HL-60/S4 treated with retinoic acid at 250 ng/mL for 4 days and 3 days (cell line): Measurements from ENCODE around the gene HCK.
"Not testable (repeated sequence)": the region's sequence is repeated elsewhere in the genome, so short reads cannot be mapped to it uniquely, and the experiment has no call there.

Experiments used
- in situ Hi-C: fragments of 300-500 bp; cut with MboI; formaldehyde crosslinking; loops from 2 replicates; pipeline ENCODE4 v1.7.0; 2022; ENCODE audit warnings: low sequenced_read_pairs

HCK gene

GRCh38 chr20:32089637-32090362 is 37.8 kb downstream of the HCK start:
- in situ Hi-C loops = loop anchor here (10.0 kb wide), 2 partner anchors 225 to 255 kb away; no protein-coding TSS in a partner anchor

- in situ Hi-C loops = loop anchor here (10.0 kb wide), 1 partner anchor 257 kb away; no protein-coding TSS in a partner anchor
These were observed 39.9 kb downstream of the HCK start for GRCh38 chr20:32091888-32092346.

- in situ Hi-C loops = loop anchor here (10.0 kb wide), 1 partner anchor 264 kb away; no protein-coding TSS in a partner anchor
These were observed 46.7 kb downstream of the HCK start for GRCh38 chr20:32098786-32099185.

- in situ Hi-C loops = no loop called here
These were observed 56.9 kb downstream of the HCK start for GRCh38 chr20:32108814-32109391.

- in situ Hi-C loops = no loop called here
These were observed 57.5 kb downstream of the HCK start, which contains the start of gene TM9SF4 for GRCh38 chr20:32109392-32110172. Gene TM9SF4, plus strand, starts transcription at chr20:32109714. Its CDS starts 27 bp downstream, at chr20:32109741.

GRCh38 chr20:32110173-32110704 is 58.2 kb downstream of the HCK start:
- in situ Hi-C loops = no loop called here

GRCh38 chr20:32110727-32111126 is 58.7 kb downstream of the HCK start:
- in situ Hi-C loops = no loop called here

- in situ Hi-C loops = no loop called here
These were observed 59.2 kb downstream of the HCK start for GRCh38 chr20:32111156-32111686.

GRCh38 chr20:32111753-32112152 is 59.7 kb downstream of the HCK start:
- in situ Hi-C loops = no loop called here

- in situ Hi-C loops = no loop called here
These were observed 60.8 kb downstream of the HCK start for GRCh38 chr20:32112841-32113240.

- in situ Hi-C loops = no loop called here
These were observed 61.7 kb downstream of the HCK start for GRCh38 chr20:32113591-32114260.

GRCh38 chr20:32114305-32114960 is 62.4 kb downstream of the HCK start:
- in situ Hi-C loops = no loop called here

GRCh38 chr20:32115211-32115767 is 63.2 kb downstream of the HCK start:
- in situ Hi-C loops = no loop called here

GRCh38 chr20:32116079-32116521 is 64.1 kb downstream of the HCK start:
- in situ Hi-C loops = no loop called here

- in situ Hi-C loops = not testable (repeated sequence)
These were observed 64.8 kb downstream of the HCK start for GRCh38 chr20:32116796-32117195.

- in situ Hi-C loops = not testable (repeated sequence)
These were observed 66.4 kb downstream of the HCK start for GRCh38 chr20:32118427-32118826.

GRCh38 chr20:32119734-32120133 is 67.7 kb downstream of the HCK start:
- in situ Hi-C loops = no loop called here

- in situ Hi-C loops = not testable (repeated sequence)
These were observed 69.9 kb downstream of the HCK start for GRCh38 chr20:32121908-32122307.

GRCh38 chr20:32123088-32123487 is 71.0 kb downstream of the HCK start:
- in situ Hi-C loops = no loop called here
